Psoas muscle (tissue), 8 donors: ENCODE measurements around the gene HOXA4. TPM values are rescaled to one million over a fixed set of nuclear protein-coding genes. Genes with fewer than 3 reads are reported as not detected.

ENCODE experiments used
- ATAC-seq, 4 donors: fragments of 200-7000 bp; cut with Tn5 transposase; one replicate each; pipeline ENCODE4 v1.9.1; 2020; ENCODE audit warnings: moderate library complexity in 3 of 4, mild to moderate bottlenecking in 2 of 4
- DNase-seq, 2 donors: peaks; one replicate each; pipeline ENCODE4 v3.0.0-alpha.2; 2020
- H3K27ac ChIP-seq: fragments of 200-600 bp; one replicate; pipeline ENCODE4 v1.8.0; 2022
- H3K27me3 ChIP-seq, 3 donors: fragments of 200-600 bp in 1 of 3; one replicate each; pipeline versions ENCODE4 v1.6.1 to v1.8.0; 2013 to 2022; ENCODE audit warnings: low read length in 2 of 3, mild to moderate bottlenecking in 2 of 3, moderate library complexity in 1 of 3; ENCODE audit not compliant: insufficient read depth in 3 of 3
- H3K36me3 ChIP-seq, 2 donors: fragments of 200-600 bp in 1 of 2; one replicate each; pipeline versions ENCODE4 v1.6.1 to v1.8.0; 2013 to 2022; ENCODE audit warnings: low read depth in 1 of 2, mild to moderate bottlenecking in 1 of 2, moderate library complexity in 1 of 2; ENCODE audit not compliant: insufficient read depth in 1 of 2
- H3K4me1 ChIP-seq: fragments of 200-600 bp; one replicate; pipeline ENCODE4 v1.8.0; 2022
- H3K4me3 ChIP-seq: fragments of 200-600 bp; one replicate; pipeline ENCODE4 v1.8.0; 2022; ENCODE audit warnings: mild to moderate bottlenecking
- H3K9me3 ChIP-seq: fragments of 200-600 bp; one replicate; pipeline ENCODE4 v1.8.0; 2022
- WGBS, 3 donors: extraction: QIAGEN DNeasy Blood & Tissue Kit; methylation state at CpG; one replicate each; pipeline versions ENCODE4 v1.1.6 to v1.1.7; 2013; 5-methylcytosine and 5-hydroxymethylcytosine counted together
- intact Hi-C, 2 donors: fragments of 100-400 bp; cut with DNase I; formaldehyde crosslinking; loops; one replicate each; pipeline versions ENCODE4 v1.11.0 to v1.14.2; 2022
- polyA plus RNA-seq, 3 donors: library from polyadenylated mRNA; stranded (reverse); fragments of 200-250 nt; gene quantifications; one replicate each; pipeline ENCODE4 v1.2.3, GENCODE V29; 2013
- total RNA-seq, 4 donors: library from RNA; stranded (reverse); fragmentation: NEBNext Ultra II Directional in 2 of 4; extraction: Animal tissue kit (Norgen Biotek cat#: 25700) in 2 of 4; gene quantifications; one replicate each; pipeline versions ENCODE4 v1.2.1 to v1.2.4, GENCODE V29; 2021 to 2023
- TF ChIP-seq, protein P1 (sequence below): fragments of 200-600 bp; IDR thresholded peaks from one replicate; pipeline ENCODE4 v1.8.0; 2022; ENCODE audit warnings: antibody characterized with exemption
- donor health status: healthy with polysubstance abuse.
- donor health status: DM: no; HTN: no; CAD: no; lungs with moderate emphysema.
- donor health status: Bipolar disorder and iron deficiency.
- donor health status: healthy.
- donor health status: DM: yes; HTN: yes; CAD: no.
- donor health status: DM: no; HTN: no; CAD: no.
- donor health status: DM: no; HTN: no; CAD: no.
- donor health status: DM: yes; HTN: yes; CAD: no.

HOXA4 gene
- total and polyA plus RNA-seq, 7 donors, result 6.8 to 20.8 (median 10.1) TPM

DNA sequence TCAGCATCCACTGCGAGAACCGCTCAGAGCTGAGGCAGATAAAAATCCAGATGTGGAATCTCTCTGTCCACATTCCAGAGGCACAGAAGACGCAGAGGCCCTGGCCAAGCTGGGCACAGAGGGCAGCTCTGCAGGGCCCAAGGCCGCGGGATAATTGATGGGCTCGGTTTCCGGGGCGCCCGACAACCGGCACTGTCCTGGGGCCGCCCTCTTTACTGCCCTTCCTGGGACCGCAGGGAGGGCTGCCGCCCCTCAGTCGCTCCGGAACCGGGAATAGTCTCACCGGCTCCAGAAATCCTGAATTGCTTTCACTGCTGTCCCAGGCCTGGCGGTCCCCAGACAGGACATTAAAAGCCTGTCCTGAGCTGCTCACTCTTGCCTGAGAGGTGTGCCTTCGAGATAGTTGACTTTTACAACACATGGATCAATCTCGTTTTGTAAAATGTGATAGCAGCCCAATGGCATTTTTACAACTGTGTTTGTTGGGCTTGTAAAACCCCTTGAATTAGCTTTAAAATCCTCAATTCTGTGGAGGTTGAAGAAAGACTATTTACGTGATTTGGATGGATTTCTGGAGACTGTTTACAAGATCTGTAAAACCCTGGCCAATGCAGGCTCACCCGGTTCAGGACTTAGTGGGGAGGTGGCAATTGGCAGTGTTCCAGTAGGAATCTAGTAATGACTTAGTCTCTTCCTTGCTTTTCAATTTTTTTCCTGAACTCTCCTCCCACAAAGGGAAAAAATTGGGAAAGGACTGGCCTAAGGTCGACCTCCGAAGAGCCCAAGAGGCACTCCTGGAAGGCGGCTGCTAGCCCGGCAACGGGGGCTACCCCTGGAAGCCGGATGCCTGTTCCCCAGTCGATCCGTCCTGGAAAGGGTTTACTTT lies 18.4 kb upstream of the HOXA4 start:
- WGBS, 3 donors, result 7 to 18% (median 9%) methylated on average over 30 of the region's 30 CpGs
- no peaks in the 10 kb centered on the region for H3K9me3 ChIP-seq
- H3K4me1 ChIP-seq, result peaks cover 29% of the 10 kb centered on the region
- peaks cover 0 to 19% of the 10 kb centered on the region in 2 donors for H3K36me3 ChIP-seq
- DNase-seq, result peak in 1 of 2 donors; percentile 59
- ATAC-seq, result no peak
- H3K27ac ChIP-seq, result peak overlapping the region; percentile 84
- H3K4me3 ChIP-seq, result peak overlapping the region; percentile 75
- no peaks in the 10 kb centered on the region for H3K27me3 ChIP-seq
- TF ChIP-seq, protein P1, sequence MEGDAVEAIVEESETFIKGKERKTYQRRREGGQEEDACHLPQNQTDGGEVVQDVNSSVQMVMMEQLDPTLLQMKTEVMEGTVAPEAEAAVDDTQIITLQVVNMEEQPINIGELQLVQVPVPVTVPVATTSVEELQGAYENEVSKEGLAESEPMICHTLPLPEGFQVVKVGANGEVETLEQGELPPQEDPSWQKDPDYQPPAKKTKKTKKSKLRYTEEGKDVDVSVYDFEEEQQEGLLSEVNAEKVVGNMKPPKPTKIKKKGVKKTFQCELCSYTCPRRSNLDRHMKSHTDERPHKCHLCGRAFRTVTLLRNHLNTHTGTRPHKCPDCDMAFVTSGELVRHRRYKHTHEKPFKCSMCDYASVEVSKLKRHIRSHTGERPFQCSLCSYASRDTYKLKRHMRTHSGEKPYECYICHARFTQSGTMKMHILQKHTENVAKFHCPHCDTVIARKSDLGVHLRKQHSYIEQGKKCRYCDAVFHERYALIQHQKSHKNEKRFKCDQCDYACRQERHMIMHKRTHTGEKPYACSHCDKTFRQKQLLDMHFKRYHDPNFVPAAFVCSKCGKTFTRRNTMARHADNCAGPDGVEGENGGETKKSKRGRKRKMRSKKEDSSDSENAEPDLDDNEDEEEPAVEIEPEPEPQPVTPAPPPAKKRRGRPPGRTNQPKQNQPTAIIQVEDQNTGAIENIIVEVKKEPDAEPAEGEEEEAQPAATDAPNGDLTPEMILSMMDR, result no peak
- intact Hi-C loops, result loop anchor here in 1 of 2 donors (10.0 kb wide), 1 partner anchor 754 kb away; no protein-coding TSS in a partner anchor

DNA sequence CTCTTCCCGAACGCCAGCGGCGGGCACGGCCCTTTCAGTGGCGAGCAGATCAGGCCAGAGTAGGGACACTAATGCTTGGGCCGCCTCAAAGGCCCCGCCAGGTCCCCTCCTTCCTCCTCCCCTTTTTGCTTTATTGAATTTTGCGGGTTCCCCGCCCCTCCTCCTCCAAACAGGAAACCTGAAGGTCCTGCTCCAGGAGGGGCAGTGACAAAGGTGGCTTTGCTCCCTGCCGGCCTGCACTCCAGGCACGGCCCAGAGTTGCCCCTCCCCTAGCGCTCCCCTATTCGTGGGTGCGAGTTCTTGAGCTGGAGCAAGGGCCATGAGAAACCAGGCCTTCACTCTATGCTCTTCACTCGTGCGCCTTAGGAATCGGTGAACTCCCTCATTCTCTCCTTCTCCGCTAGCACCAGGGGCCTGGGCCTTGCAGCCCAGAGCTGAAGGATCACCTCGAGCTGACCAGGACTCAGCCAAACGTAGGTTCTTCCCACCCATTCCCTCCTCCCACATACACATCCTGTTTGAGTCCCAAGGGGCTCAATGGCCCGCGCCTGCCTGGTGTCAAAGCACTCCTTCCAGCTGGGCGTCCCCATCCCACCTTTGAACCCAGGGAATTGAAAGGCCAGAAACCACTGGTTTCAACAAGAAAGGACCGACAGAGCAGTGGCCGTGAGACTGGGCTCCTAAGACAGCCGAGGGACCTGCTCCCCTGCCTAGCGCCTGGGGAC lies 17.6 kb upstream of the HOXA4 start:
- Histone ChIP-seq H3K4me3 (peak overlapping the region; percentile 75), H3K27ac (peak overlapping the region; percentile 84), H3K36me3 (peaks cover 0 to 26% of the 10 kb centered on the region in 2 donors), H3K4me1 (peaks cover 29% of the 10 kb centered on the region), H3K27me3 (no peaks in the 10 kb centered on the region), H3K9me3 (no peaks in the 10 kb centered on the region)
- ATAC-seq (peak in 3 of 4 donors; percentile 4 to 29 (median 17)), DNase-seq (peak; percentile 44 to 82)
- TF ChIP-seq, protein P1, result no peak
- intact Hi-C loops, result loop anchor here in 1 of 2 donors (10.0 kb wide), 1 partner anchor 753 kb away; no protein-coding TSS in a partner anchor
- 4 to 10% (median 4%) methylated on average over 27 to 28 of the region's 28 CpGs for WGBS, 3 donors

DNA sequence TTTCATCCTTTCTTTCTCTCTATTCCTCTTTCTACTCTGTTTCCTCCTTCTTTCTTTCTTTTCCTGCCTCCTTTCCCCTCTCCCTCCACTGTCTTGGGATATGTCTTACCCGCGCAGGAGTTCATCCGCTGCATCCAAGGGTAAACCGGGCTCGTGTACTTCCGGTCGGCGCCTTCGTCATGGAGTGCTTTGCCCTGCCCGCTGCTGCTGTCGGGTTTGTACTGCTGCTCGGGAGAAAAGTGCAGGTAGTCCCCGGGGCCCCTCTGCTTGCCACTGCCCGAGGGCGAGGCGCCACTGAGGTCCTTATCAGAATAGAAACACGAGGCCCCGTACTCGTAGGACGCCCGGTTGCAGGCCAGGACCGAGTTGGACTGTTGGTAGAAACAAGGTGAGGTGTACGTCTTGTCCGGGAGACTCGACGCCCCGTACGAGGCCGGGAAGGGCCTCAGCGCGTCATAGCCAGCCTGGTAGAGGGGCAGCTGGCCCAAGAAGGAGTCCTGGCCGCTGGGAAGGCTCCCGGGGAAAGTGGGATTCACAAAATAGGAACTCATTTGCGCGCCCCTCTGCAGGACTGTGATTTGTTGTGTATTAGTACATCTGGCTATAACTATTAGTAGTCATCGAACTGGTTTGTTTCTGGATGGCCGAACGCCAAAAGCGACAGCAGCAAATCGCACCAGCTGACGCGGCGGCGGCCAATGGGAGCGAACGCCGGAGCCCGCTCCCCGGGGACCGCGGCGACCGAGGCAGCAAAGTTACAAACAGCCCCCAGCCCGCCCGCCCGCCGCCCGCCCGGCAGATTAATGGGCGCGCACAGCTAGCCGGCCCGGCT lies 16.9 kb upstream of the HOXA4 start, which contains the start of gene HOXA6:
HOXA6 (minus strand) TSS at position 576 of the 832 bp plus-strand sequence; CDS start at position 551, 25 bp downstream.
- Histone ChIP-seq H3K9me3 (no peaks in the 10 kb centered on the region), H3K4me1 (peaks cover 23% of the 10 kb centered on the region), H3K27ac (peak within 1 kb of the TSS; percentile 84), H3K4me3 (peak within 1 kb of the TSS; percentile 75), H3K36me3 (peaks cover 0 to 30% of the 10 kb centered on the region in 2 donors), H3K27me3 (no peaks in the 10 kb centered on the region)
- WGBS, 3 donors, result 16 to 22% (median 19%) methylated on average over 60 to 63 of the region's 63 CpGs
- ATAC-seq, result peak in 3 of 4 donors; percentile 29 to 57 (median 34)
- intact Hi-C loops, result loop anchor here in 1 of 2 donors (10.0 kb wide), 1 partner anchor 753 kb away; no protein-coding TSS in a partner anchor
- TF ChIP-seq, protein P1, result no peak
- peak; percentile 78 to 91 for DNase-seq
